NCI-H748 (cell line): ENCODE measurements around the gene SLC25A1.
"Not testable (repeated sequence)": the region's sequence is repeated elsewhere in the genome, so short reads cannot be mapped to it uniquely, and the experiment has no call there.

ENCODE experiments used
- DNase-seq: peaks from one replicate; lab custom pipeline; 2025; ENCODE audit not compliant: unreplicated experiment; lab: John Stamatoyannopoulos, UW

SLC25A1 gene

GRCh38 chr22:19168088-19168890 lies 10.2 kb downstream of the SLC25A1 start:
- DNase-seq, result peak; percentile 85

- DNase-seq, result no peak
Measured at GRCh38 chr22:19167106-19167869, 11.2 kb downstream of the SLC25A1 start.

GRCh38 chr22:19166421-19166820 lies 12.1 kb downstream of the SLC25A1 start:
- no peak for DNase-seq

GRCh38 chr22:19164425-19164824 lies 14.1 kb downstream of the SLC25A1 start:
- DNase-seq, result no peak

- not testable (repeated sequence) for DNase-seq
Measured at GRCh38 chr22:19158649-19159048, 19.9 kb downstream of the SLC25A1 start.

- DNase-seq, result not testable (repeated sequence)
Measured at GRCh38 chr22:19156109-19156508, 22.4 kb downstream of the SLC25A1 start.

- DNase-seq, result no peak
Measured at GRCh38 chr22:19152942-19153883, 25.3 kb downstream of the SLC25A1 start.

GRCh38 chr22:19151329-19152191 lies 27.0 kb downstream of the SLC25A1 start:
- no peak for DNase-seq

GRCh38 chr22:19150482-19151328 lies 27.8 kb downstream of the SLC25A1 start:
- no peak for DNase-seq

GRCh38 chr22:19149991-19150390 lies 28.5 kb downstream of the SLC25A1 start, which contains the start of gene GSC2:
Gene GSC2 (minus strand): TSS chr22:19150292. CDS start chr22:19150283, 9 bp downstream.
- DNase-seq, result peak; percentile 36

- DNase-seq, result peak; percentile 80
Measured at GRCh38 chr22:19149047-19149883, 29.3 kb downstream of the SLC25A1 start.

GRCh38 chr22:19148417-19149046 lies 30.0 kb downstream of the SLC25A1 start:
- no peak for DNase-seq

- DNase-seq, result no peak
Measured at GRCh38 chr22:19147195-19147780, 31.2 kb downstream of the SLC25A1 start.

GRCh38 chr22:19146215-19146968 lies 32.1 kb downstream of the SLC25A1 start:
- no peak for DNase-seq

- no peak for DNase-seq
Measured at GRCh38 chr22:19143967-19144400, 34.6 kb downstream of the SLC25A1 start.

- no peak for DNase-seq
Measured at GRCh38 chr22:19143212-19143611, 35.3 kb downstream of the SLC25A1 start.

GRCh38 chr22:19142394-19142793 lies 36.1 kb downstream of the SLC25A1 start:
- DNase-seq, result no peak
